GM19467 (cell line): Measurements from ENCODE around the gene PSG3.
"Not testable (repeated sequence)": the region's sequence is repeated elsewhere in the genome, so short reads cannot be mapped to it uniquely, and the experiment has no call there.

ENCODE experiments used
- ATAC-seq: cut with Tn5 transposase; IDR thresholded peaks from one replicate; pipeline ENCODE4 v1.9.1; 2021; ENCODE audit warnings: mild to moderate bottlenecking, moderate library complexity; ENCODE audit not compliant: unreplicated experiment

PSG3 gene

DNA sequence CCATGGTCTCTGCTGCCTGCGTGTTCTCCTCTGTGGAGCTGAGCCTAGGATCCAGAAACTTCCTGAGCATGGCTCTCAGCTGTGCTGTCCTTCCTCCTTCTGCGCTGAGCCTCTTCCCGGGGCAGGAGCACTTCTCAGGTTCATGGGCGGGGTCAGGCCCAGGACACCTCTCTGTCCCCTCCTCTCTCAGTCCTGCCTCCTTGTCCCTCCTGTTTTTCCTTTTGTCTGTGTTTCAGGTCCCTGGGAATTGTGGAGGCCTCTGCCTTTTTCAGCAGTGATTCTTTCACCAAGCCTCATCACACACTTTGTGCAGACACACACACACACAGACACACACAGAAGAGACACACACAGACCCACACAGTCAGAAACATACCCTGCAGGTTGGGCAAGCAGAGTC is at the start of gene PSG3:
Gene PSG3, minus strand, starts transcription at position 101 of the 400 bp plus-strand sequence. Its CDS starts 97 bp downstream, at position 4.
- not testable (repeated sequence) for ATAC-seq

- not testable (repeated sequence) for ATAC-seq
Observed at GRCh38 chr19:42788766-42789165, 48.5 kb upstream of the PSG3 start.

- not testable (repeated sequence) for ATAC-seq
Observed at GRCh38 chr19:42787766-42788165, 47.5 kb upstream of the PSG3 start.

- ATAC-seq: not testable (repeated sequence)
Observed at GRCh38 chr19:42776750-42777612, 36.7 kb upstream of the PSG3 start.

DNA sequence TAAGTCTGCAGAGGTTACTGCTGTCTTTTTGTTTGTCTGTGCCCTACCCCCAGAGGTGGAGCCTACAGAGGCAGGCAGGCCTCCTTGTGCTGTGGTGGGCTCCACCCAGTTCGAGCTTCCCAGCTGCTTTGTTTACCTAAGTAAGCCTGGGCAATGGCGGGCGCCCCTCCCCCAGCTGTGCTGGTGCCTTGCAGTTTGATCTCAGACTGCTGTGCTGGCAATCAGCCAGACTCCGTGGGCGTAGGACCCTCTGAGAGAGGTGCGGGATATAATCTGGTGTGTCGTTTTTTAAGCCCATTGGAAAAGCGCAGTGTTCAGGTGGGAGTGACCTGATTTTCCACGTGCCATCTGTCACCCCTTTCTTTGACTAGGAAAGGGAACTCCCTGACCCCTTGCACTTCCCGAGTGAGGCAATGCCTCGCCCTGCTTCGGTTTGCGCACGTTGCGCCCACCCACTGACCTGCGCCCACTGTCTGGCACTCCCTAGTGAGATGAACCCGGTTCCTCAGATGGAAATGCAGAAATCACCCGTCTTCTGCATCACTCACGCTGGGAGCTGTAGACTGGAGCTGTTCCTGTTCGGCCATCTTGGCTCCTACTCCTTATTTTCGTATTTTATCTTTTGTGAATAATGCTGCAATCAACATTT is 34.4 kb upstream of the PSG3 start:
- ATAC-seq: not testable (repeated sequence)

- not testable (repeated sequence) for ATAC-seq
Observed at GRCh38 chr19:42767319-42767718, 27.0 kb upstream of the PSG3 start.

- not testable (repeated sequence) for ATAC-seq
Observed at GRCh38 chr19:42766871-42767270, 26.6 kb upstream of the PSG3 start.

DNA sequence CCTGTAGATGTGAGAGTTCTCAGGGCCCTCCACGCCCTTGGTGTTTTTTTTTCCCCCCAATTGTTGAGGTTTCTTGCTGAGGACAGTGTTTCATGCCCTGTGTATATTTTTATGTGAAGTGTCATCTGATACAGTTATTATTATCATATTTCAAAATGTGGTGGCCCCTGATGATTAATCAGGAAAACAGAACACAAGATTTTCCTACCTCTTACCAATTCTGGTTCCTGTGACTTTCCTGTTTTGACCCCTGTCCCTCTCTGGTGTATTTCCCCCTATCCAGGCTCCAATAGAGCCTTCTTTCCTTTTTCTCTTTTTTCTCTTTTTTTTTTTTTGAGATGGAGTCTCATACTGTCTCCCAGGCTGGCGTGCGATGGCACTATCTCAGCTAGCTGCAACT is 24.6 kb upstream of the PSG3 start:
- no peak for ATAC-seq

DNA sequence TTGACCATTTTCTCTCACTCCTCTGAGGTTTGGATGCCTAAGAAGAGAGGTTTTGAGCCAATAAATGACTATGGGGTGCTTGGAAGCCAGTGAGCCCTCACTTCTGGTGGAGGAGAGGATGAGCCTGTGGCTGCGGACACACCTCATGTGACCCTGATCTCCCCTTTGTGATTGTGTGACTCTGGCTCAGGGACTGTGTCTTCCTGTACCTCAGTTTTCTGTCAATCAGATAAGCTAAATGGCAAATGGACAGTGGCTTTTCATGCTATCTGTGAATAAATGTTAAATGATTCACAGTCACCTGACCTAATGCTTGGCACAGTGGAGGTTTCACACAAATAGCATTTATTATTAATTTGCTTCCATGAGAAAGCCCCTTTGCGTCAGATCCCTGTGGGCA is 22.5 kb upstream of the PSG3 start:
- no peak for ATAC-seq

- not testable (repeated sequence) for ATAC-seq
Observed at GRCh38 chr19:42761924-42762295, 21.6 kb upstream of the PSG3 start.

DNA sequence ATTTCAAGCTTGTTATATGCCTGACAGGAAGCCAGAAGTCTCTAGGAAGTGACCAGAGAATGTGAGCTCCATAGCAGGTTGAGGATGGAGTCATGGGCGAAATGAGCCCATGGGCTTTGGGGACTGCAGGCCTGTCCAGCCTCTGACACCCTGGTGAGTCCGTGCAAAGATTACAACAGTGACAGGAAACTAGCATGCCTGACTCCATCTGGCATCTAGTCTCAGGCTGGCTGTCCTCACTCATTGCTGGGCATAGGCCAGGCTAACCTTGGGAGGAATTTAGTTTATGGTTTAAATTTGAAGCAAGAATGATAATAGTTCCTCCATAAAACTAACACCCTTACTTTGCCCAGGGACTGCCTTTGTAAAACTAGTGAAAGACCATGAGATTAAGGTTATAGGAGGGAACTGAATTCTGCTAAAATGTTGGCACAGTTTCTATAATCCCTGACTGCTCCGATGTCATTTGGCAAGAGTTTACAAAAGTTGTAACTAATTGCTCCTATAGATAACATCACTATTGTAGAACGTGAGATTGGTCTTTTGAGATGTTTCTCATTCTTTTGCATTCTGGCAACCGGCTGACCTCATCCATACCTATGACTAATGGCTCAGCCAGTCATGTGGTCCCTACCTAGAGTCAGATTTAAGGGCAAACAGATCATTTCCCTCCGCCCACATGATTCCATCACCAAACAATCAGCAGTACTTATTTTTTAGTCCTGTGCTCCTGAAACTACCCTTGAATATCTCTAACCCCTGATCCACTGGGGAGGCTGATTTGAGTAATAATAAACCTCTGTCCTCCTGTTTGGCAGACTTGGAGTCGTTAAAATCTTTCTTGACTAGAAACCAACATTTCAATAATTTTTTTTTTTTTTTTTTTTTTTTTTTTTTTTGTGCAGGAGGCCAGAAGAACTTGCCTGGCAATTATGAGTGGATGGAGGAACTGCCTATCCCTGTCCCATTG is 21.0 kb upstream of the PSG3 start:
- not testable (repeated sequence) for ATAC-seq

- not testable (repeated sequence) for ATAC-seq
Observed at GRCh38 chr19:42758667-42759066, 18.4 kb upstream of the PSG3 start.

- ATAC-seq: not testable (repeated sequence)
Observed at GRCh38 chr19:42752246-42752645, 12.0 kb upstream of the PSG3 start.

- not testable (repeated sequence) for ATAC-seq
Observed at GRCh38 chr19:42741726-42742607, 1.7 kb upstream of the PSG3 start.

GRCh38 chr19:42737581-42738011 is 2.7 kb downstream of the PSG3 start:
- ATAC-seq: not testable (repeated sequence)

- ATAC-seq: not testable (repeated sequence)
Observed at GRCh38 chr19:42728341-42728740, 11.9 kb downstream of the PSG3 start.

GRCh38 chr19:42714000-42714399 is 26.3 kb downstream of the PSG3 start:
- not testable (repeated sequence) for ATAC-seq

- not testable (repeated sequence) for ATAC-seq
Observed at GRCh38 chr19:42712753-42713152, 27.5 kb downstream of the PSG3 start.

GRCh38 chr19:42710986-42711385 is 29.3 kb downstream of the PSG3 start:
- not testable (repeated sequence) for ATAC-seq

GRCh38 chr19:42697884-42698283 is 42.4 kb downstream of the PSG3 start:
- no peak for ATAC-seq
